ENCODE data around the gene SLCO2A1. TPM values are rescaled to one million over a fixed set of nuclear protein-coding genes. Genes with fewer than 3 reads are reported as not detected.
A peak's percentile ranks its signal among the peaks of the same experiment; 100 is the strongest.

Gene SLCO2A1
- total and polyA plus RNA-seq, 2 donors (not counting 1 experiment from before 2014, with no cell fraction given): under 0.01 to 0.12 TPM

- Histone ChIP-seq H3K79me2 (ENCODE audit: control insufficient read depth, insufficient read depth, low read length) (no peaks in the 10 kb centered on the region), H3K9me3 (ENCODE audit: control insufficient read depth, insufficient read depth, low read depth, low read length) (no peaks in the 10 kb centered on the region), H3K9ac (ENCODE audit: insufficient read depth, low read length) (no peak overlapping the region), H4K20me1 (ENCODE audit: control insufficient read depth, extremely low read depth, insufficient read depth, low read length) (no peaks in the 10 kb centered on the region), H3K4me3 (replicated peaks in 1 of 4; ENCODE audit: control extremely low read depth in 1 of 4, insufficient read depth in 1 of 4, low read depth in 3 of 4, low read length in 4 of 4) (no peak overlapping the region), H3K27ac (ENCODE audit: insufficient read depth, low read length) (no peak overlapping the region), H2AFZ (ENCODE audit: low read length) (no peak overlapping the region), H3K4me1 (ENCODE audit: control insufficient read depth, extremely low read depth, insufficient read depth, low read length) (peaks cover 4% of the 10 kb centered on the region), H3K4me2 (ENCODE audit: extremely low read depth, insufficient read depth, low read length) (no peak overlapping the region), H3K36me3 (ENCODE audit: control insufficient read depth, insufficient read depth, low read length) (no peaks in the 10 kb centered on the region), H3K27me3 (ENCODE audit: control insufficient read depth, insufficient read depth, low read length) (peaks cover 3% of the 10 kb centered on the region)
- DNase-seq (ENCODE audit: low read depth in 2 of 2): peak; percentile 80 to 90
- TF ChIP-seq, protein P1, sequence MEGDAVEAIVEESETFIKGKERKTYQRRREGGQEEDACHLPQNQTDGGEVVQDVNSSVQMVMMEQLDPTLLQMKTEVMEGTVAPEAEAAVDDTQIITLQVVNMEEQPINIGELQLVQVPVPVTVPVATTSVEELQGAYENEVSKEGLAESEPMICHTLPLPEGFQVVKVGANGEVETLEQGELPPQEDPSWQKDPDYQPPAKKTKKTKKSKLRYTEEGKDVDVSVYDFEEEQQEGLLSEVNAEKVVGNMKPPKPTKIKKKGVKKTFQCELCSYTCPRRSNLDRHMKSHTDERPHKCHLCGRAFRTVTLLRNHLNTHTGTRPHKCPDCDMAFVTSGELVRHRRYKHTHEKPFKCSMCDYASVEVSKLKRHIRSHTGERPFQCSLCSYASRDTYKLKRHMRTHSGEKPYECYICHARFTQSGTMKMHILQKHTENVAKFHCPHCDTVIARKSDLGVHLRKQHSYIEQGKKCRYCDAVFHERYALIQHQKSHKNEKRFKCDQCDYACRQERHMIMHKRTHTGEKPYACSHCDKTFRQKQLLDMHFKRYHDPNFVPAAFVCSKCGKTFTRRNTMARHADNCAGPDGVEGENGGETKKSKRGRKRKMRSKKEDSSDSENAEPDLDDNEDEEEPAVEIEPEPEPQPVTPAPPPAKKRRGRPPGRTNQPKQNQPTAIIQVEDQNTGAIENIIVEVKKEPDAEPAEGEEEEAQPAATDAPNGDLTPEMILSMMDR (conservative IDR thresholded peaks at IDR 0.05 in 1 of 2, IDR thresholded peaks at IDR 0.05 in 1 of 2; ENCODE audit: low read depth in 1 of 2, low read length in 2 of 2): peak in 1 of 2 donors; percentile 13
- no peak for TF ChIP-seq EZH2 (IDR thresholded peaks at IDR 0.05; ENCODE audit: low read length, missing control alignments)
These were observed 91.7 kb downstream of the SLCO2A1 start for GRCh38 chr3:133937756-133938601.

DNA sequence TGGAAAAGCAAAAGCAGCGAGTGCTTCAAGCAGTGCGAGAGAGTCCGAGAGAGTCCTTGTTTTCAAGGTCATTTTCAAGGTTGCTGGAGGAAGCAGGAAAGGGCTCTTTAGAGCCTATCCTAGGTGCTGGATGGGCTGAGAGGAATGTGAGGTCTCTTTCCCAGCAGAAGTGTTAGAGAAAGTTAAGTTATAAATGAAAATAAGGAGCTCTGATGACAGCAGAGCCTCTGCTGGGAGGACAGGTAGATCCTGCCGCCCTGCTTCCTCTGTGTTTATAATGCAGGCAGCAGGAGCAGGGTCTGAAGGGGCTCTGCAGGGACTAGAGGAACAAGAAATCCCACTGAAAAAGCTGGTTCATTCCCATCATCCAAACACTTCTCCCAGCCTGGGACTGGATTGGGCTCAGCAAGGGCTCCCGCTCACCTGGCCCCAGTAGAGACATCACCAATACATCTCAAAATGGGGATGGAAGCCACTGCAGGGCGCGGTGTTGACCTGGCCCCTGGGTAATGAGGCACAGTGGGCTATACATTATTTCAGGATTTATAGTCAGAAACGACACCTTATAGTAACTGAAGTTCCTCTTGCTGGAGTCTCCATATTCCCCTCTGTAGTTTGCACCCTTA lies 92.6 kb downstream of the SLCO2A1 start:
- Histone ChIP-seq H3K4me1 (ENCODE audit: control insufficient read depth, extremely low read depth, insufficient read depth, low read length) (no peaks in the 10 kb centered on the region), H3K9ac (ENCODE audit: insufficient read depth, low read length) (no peak overlapping the region), H3K27ac (ENCODE audit: insufficient read depth, low read length) (no peak overlapping the region), H3K36me3 (ENCODE audit: control insufficient read depth, insufficient read depth, low read length) (no peaks in the 10 kb centered on the region), H3K9me3 (ENCODE audit: control insufficient read depth, insufficient read depth, low read depth, low read length) (no peaks in the 10 kb centered on the region), H3K4me3 (replicated peaks in 1 of 4; ENCODE audit: control extremely low read depth in 1 of 4, insufficient read depth in 1 of 4, low read depth in 3 of 4, low read length in 4 of 4) (no peak overlapping the region), H3K79me2 (ENCODE audit: control insufficient read depth, insufficient read depth, low read length) (no peaks in the 10 kb centered on the region), H3K27me3 (ENCODE audit: control insufficient read depth, insufficient read depth, low read length) (peaks cover 3% of the 10 kb centered on the region), H3K4me2 (ENCODE audit: extremely low read depth, insufficient read depth, low read length) (no peak overlapping the region), H2AFZ (ENCODE audit: low read length) (no peak overlapping the region), H4K20me1 (ENCODE audit: control insufficient read depth, extremely low read depth, insufficient read depth, low read length) (no peaks in the 10 kb centered on the region)
- no peak for DNase-seq (ENCODE audit: low read depth in 2 of 2)
- no peak for TF ChIP-seq EZH2 (IDR thresholded peaks at IDR 0.05; ENCODE audit: low read length, missing control alignments)
- TF ChIP-seq, protein P1 (conservative IDR thresholded peaks at IDR 0.05 in 1 of 2, IDR thresholded peaks at IDR 0.05 in 1 of 2; ENCODE audit: low read depth in 1 of 2, low read length in 2 of 2): no peak

All from fibroblast of lung (primary cell).